DOHH2 (cell line): ENCODE results near the gene GALNT2.

Source experiments
- H3F3A ChIP-seq: fragments of 200-600 bp; sonication (generic), shearing (Covaris generic); 2 replicates; pipeline ENCODE4 v1.6.0; 2016; ENCODE audit warnings: antibody characterized with exemption, mild to moderate bottlenecking; ENCODE audit not compliant: control insufficient read depth, insufficient read depth
- H3K27ac ChIP-seq: fragments of 200-600 bp; sonication (generic); 2 replicates; pipeline ENCODE4 v1.5.1; 2014; ENCODE audit warnings: low read depth, mild to moderate bottlenecking, low read length, moderate library complexity
- H3K27me3 ChIP-seq: fragments of 200-600 bp; sonication (generic); 2 replicates; pipeline ENCODE4 v1.6.1; 2014; ENCODE audit warnings: mild to moderate bottlenecking, low read length, mixed read lengths; ENCODE audit not compliant: control insufficient read depth
- H3K36me3 ChIP-seq: fragments of 200-600 bp; sonication (generic); 2 replicates; pipeline ENCODE4 v1.6.1; 2014; ENCODE audit warnings: mild to moderate bottlenecking, low read length, moderate library complexity, mixed read lengths; ENCODE audit not compliant: control insufficient read depth
- H3K4me1 ChIP-seq: fragments of 200-600 bp; sonication (generic); 2 replicates; pipeline ENCODE4 v1.6.1; 2014; ENCODE audit warnings: mild to moderate bottlenecking, low read length, mixed read lengths; ENCODE audit not compliant: control insufficient read depth
- H3K4me2 ChIP-seq: fragments of 200-600 bp; sonication (generic); 2 replicates; pipeline ENCODE4 v1.6.0; 2014; ENCODE audit warnings: mild to moderate bottlenecking, low read length, moderate library complexity
- H3K4me3 ChIP-seq: fragments of 200-600 bp; sonication (generic); 2 replicates; pipeline ENCODE4 v1.5.1; 2014; ENCODE audit warnings: mild to moderate bottlenecking, low read length, mixed read lengths
- H3K79me2 ChIP-seq: fragments of 200-600 bp; sonication (generic); 2 replicates; pipeline ENCODE4 v1.6.1; 2014; ENCODE audit warnings: mild to moderate bottlenecking, low read length, mixed read lengths; ENCODE audit not compliant: control insufficient read depth
- H3K9me2 ChIP-seq: fragments of 200-600 bp; sonication (generic); replicated peaks from 2 replicates; pipeline ENCODE4 v1.6.1; 2014; ENCODE audit warnings: mild to moderate bottlenecking, low read length, mixed read lengths; ENCODE audit not compliant: control insufficient read depth
- H3K9me3 ChIP-seq: fragments of 200-600 bp; sonication (generic); 2 replicates; pipeline ENCODE4 v1.6.1; 2014; ENCODE audit warnings: antibody characterized with exemption, low read length, mixed read lengths; ENCODE audit not compliant: control insufficient read depth, insufficient read depth
- H4K20me1 ChIP-seq: fragments of 200-600 bp; sonication (generic); 2 replicates; pipeline ENCODE4 v1.6.0; 2014; ENCODE audit warnings: low read depth, mild to moderate bottlenecking, antibody characterized with exemption, low read length, moderate library complexity; ENCODE audit not compliant: control insufficient read depth, insufficient read depth
- EZH2phosphoT487 ChIP-seq: fragments of 200-600 bp; sonication (generic); IDR thresholded peaks from 2 replicates; pipeline ENCODE4 v1.6.1; 2017; ENCODE audit warnings: borderline replicate concordance, mild to moderate bottlenecking, antibody characterized with exemption, low read length, moderate library complexity, mixed read lengths
- TF ChIP-seq, protein P1 (sequence below): fragments of 200-600 bp; sonication (generic); IDR thresholded peaks from one replicate; pipeline ENCODE4 v1.5.1; 2014; ENCODE audit warnings: antibody characterized with exemption, mild to moderate bottlenecking, low read depth, low read length; ENCODE audit not compliant: poor library complexity, severe bottlenecking

The GALNT2 gene

DNA sequence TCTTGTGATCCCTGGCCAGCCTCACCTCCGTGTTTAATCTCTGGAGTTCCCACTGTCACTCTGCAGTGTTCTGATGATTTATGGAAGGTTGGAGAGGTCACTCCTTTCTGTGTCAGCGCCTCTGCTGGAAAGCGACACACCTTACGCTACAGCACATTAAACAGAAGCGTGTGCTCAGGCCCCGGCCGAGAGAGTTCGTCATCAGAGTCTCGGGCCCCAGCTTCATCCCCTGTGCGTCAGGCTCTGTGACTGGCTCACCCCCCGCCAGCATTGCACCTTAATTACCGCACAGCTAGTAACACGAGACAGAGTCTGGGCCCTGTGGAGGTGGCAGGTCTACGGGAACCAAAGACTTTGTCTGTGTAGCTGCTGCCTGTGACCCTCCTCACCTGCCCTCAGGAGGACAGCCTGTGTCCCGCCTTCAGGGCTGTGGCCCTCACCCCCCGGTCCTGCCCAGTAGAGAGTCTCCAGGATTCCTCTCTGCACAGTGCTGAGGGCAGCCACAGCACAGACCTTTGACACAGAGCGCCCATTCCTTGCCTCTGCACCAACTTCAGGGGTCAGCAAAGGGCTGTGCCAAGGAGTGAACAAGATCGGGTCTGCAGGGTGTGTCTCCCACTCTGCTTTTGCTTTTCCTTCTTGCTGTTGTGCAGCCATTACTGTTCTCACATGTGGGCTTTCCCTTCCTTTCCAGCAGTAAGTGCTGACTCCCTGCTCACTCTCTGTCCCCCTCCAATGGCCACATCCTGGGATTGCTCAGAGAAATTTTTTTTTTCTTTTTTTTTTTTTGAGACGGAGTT is 201.5 kb downstream of the GALNT2 start:
- Histone ChIP-seq H3K36me3 (peaks cover 6% of the 10 kb centered on the region), H3K4me2 (no peak overlapping the region), H3K4me1 (peaks cover 54% of the 10 kb centered on the region), H3K27me3 (no peaks in the 10 kb centered on the region), H3K9me3 (no peaks in the 10 kb centered on the region), H3K9me2 (no peaks in the 10 kb centered on the region), H3F3A (peaks cover 14% of the 10 kb centered on the region; the same call in 1 of the 2 replicates), H3K4me3 (no peak overlapping the region), H3K79me2 (no peaks in the 10 kb centered on the region), H4K20me1 (no peaks in the 10 kb centered on the region), H3K27ac (peak overlapping the region; percentile 31; the same call in 1 of the 2 replicates)
- TF ChIP-seq EZH2phosphoT487 = no peak
- TF ChIP-seq, protein P1, sequence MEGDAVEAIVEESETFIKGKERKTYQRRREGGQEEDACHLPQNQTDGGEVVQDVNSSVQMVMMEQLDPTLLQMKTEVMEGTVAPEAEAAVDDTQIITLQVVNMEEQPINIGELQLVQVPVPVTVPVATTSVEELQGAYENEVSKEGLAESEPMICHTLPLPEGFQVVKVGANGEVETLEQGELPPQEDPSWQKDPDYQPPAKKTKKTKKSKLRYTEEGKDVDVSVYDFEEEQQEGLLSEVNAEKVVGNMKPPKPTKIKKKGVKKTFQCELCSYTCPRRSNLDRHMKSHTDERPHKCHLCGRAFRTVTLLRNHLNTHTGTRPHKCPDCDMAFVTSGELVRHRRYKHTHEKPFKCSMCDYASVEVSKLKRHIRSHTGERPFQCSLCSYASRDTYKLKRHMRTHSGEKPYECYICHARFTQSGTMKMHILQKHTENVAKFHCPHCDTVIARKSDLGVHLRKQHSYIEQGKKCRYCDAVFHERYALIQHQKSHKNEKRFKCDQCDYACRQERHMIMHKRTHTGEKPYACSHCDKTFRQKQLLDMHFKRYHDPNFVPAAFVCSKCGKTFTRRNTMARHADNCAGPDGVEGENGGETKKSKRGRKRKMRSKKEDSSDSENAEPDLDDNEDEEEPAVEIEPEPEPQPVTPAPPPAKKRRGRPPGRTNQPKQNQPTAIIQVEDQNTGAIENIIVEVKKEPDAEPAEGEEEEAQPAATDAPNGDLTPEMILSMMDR = peak; percentile 45

DNA sequence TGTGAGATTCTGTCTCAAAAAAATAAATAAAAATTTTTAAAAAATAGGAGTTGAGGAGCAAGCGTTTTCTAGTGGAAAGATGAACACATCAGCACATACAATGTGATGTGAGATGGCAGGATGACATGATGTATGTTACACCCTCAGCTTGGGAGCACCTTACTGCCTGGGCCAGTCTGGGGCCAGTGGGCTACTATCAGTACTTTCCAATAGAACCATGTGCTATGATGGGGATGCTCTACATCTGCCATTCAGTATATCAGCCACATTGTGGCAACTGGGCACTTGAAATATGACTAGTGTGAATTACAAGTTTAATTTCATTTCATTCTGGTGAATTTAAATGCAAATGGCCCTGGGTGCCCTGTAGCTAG is 203.1 kb downstream of the GALNT2 start:
- Histone ChIP-seq H3K36me3 (peaks cover 14% of the 10 kb centered on the region), H3K27ac (peak overlapping the region; percentile 78), H3K4me2 (peak overlapping the region; percentile 55), H3K9me2 (no peaks in the 10 kb centered on the region), H3K27me3 (no peaks in the 10 kb centered on the region), H3K9me3 (no peaks in the 10 kb centered on the region), H4K20me1 (no peaks in the 10 kb centered on the region), H3F3A (peaks cover 26% of the 10 kb centered on the region; the same call in 1 of the 2 replicates), H3K79me2 (no peaks in the 10 kb centered on the region), H3K4me1 (peaks cover 65% of the 10 kb centered on the region), H3K4me3 (peak overlapping the region; percentile 46)
- TF ChIP-seq, protein P1 = no peak
- no peak for TF ChIP-seq EZH2phosphoT487

DNA sequence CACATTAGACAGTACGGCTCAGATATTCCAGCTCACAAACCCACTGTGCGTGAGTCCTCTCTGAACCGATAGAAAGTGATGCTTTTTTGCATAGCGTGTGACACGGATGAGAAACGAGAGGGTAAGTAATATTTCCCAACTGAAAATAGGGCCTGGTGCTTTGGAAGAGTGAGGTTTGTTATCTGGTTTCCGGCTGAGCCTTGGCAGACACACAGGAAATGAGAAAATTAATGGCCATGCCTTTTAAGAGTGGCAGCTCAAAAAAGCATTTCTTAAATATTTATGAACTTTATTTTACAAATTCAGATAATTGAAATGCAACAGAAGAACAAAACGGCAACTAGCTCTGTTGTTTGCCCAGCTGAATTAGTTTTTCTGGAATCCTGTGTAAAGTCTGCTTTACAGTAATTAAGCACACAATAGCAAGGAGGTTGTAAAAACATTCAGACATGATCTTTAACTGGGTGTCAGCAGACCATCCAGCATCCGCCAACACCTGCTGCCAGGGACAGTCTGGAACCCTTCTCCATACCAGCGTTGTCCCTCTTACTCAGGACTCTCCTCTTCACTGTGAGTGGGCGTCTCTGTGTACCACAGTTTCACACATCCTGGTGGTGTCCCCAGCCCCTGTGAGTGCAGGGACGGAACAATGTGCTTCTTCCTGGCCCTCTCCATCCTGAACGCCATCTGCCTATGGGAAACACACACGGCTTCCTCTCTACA is 203.7 kb downstream of the GALNT2 start:
- peak overlapping the region; percentile 55 for H3K4me2 ChIP-seq
- peak overlapping the region; percentile 46 for H3K4me3 ChIP-seq
- no peaks in the 10 kb centered on the region for H3K9me2 ChIP-seq
- H4K20me1 ChIP-seq = no peaks in the 10 kb centered on the region
- H3K79me2 ChIP-seq = no peaks in the 10 kb centered on the region
- H3F3A ChIP-seq = peaks cover 29% of the 10 kb centered on the region
- H3K9me3 ChIP-seq = no peaks in the 10 kb centered on the region
- TF ChIP-seq, protein P1 = no peak
- no peak for TF ChIP-seq EZH2phosphoT487
- H3K27me3 ChIP-seq = no peaks in the 10 kb centered on the region
- peaks cover 15% of the 10 kb centered on the region for H3K36me3 ChIP-seq
- H3K27ac ChIP-seq = peak overlapping the region; percentile 78
- H3K4me1 ChIP-seq = peaks cover 65% of the 10 kb centered on the region
